Activated T-cell treated with anti-CD3 and anti-CD28 coated beads for 1 hour (primary cell): Measurements from ENCODE around the gene STX12.
"Not testable (repeated sequence)": the region's sequence is repeated elsewhere in the genome, so short reads cannot be mapped to it uniquely, and the experiment has no call there.

ENCODE experiments used
- DNase-seq: peaks from one replicate; pipeline ENCODE4 v3.0.0-alpha.2; 2020; ENCODE audit warnings: low read depth

The STX12 gene

DNA sequence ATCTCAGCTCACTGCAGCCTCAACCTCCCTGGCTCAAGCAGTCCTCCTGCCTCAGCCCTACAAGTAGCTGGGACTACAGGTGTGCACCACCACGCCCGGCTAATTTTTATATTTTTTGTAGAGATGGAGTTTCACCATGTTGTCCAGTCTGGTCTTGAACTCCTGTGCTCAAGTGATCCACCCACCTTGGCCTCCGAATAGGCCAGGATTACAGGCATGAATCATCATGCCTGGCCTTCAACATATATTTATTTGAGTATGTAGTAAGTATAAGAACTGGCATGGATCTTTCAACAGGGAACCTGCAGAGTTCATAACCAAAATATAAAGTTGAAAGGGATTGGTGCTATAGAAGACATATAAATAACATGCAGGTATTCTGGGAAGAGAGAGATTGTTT is 2.3 kb downstream of the STX12 start:
- not testable (repeated sequence) for DNase-seq

DNA sequence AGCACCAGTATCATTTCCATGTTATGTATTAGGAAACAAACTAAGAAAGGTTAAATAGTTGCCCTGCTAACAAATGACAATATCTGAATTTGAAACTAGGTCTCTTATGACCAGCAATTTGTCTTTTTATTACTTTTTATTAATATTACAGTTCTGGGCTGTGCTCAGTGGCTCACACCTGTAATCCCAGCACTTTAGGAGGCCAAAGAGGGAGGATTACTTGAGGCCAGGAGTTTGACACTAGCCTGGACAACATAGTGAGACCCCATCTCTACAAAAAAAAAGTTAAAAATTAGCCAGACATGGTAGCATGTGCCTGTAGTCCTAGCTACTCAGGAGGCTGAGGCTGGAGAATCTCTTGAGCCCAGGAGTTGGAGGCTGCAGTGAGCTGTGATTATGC is 3.3 kb downstream of the STX12 start:
- not testable (repeated sequence) for DNase-seq

GRCh38 chr1:27778056-27778455 is 5.0 kb downstream of the STX12 start:
- DNase-seq: no peak

DNA sequence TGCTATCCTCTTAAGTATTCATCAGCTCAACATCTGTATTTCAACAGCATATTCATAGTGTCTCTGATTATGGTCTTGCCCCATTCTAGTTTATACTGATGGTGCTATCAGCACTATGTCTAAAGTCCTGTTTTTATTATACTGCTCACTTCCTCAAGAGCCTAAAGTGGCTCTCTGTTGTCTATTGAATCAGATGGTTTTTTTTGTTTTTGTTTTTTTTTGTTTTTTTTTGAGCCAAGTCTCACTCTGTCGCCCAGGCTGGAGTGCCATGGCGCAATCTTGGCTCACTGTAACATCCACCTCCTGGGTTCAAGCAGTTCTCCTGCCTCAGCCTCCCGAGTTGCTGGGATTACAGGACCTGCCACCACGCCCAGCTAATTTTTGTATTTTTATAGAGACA is 6.1 kb downstream of the STX12 start:
- no peak for DNase-seq

GRCh38 chr1:27782950-27783349 is 9.9 kb downstream of the STX12 start:
- DNase-seq: no peak

- DNase-seq: no peak
Measured at GRCh38 chr1:27784700-27785099, 11.7 kb downstream of the STX12 start.

- DNase-seq: no peak
Measured at GRCh38 chr1:27785781-27786455, 12.9 kb downstream of the STX12 start.

DNA sequence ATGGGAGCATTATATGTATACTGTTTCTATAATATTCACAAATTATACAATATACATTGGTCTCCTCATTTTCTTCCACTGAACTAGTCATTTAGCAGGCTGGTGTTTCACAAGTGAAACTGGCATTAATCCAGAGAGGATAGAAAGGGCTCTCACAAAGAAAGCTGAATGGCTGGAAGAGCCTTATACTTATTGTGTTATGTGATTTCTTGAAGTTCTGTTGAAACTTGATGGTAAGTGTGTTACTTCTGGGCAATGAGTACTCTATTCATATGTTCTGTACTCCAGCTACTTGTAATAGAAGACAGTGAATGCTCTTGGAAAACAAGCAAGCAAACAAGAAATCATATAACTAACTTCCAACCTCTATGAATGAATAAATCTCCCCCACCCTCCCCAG is 14.9 kb downstream of the STX12 start:
- no peak for DNase-seq

DNA sequence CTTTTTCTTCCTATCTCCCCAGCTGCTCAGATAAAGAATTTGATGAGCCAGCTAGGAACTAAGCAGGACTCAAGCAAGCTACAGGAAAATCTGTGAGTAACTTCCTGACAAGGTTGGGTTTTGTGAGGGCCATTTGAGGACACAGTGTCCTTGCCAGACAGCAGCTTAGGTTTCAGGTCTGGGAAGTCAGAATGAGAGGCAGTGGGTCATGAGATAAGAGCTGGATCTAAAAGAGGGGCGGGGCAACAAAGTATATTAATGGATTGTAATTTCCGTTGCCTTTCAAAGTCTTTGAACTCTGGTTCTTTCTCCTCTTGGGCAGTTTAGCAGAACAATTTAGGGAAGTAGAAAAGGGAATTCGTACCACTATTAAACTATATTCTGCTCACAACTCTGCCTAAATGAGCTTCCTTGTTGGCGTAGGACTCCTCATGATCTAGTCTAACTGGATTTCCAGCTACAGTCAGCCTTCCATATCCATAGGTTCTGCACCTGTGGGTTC is 16.6 kb downstream of the STX12 start:
- DNase-seq: no peak

- DNase-seq: not testable (repeated sequence)
Measured at GRCh38 chr1:27790270-27790669, 17.3 kb downstream of the STX12 start.

- DNase-seq: no peak
Measured at GRCh38 chr1:27795601-27796000, 22.6 kb downstream of the STX12 start.

- DNase-seq: no peak
Measured at GRCh38 chr1:27804791-27805190, 31.8 kb downstream of the STX12 start.

DNA sequence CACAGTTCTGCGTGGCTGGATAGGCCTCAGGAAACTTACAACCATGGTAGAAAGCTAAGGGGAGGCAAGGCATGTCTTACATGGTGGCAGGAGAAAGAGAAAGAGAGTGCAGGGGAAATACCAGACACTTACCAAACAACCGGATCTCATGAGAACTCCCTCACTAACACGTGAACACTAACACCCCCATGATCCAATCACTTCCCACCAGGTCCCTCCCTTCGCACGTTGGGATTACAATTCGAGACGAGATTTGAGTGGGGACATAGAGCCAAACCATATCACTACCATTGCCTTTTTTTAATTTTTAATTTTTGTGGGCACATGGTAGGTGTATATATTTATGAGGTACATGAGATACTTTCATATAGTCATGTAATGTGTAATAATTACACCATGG is 33.7 kb downstream of the STX12 start:
- no peak for DNase-seq

- DNase-seq: no peak
Measured at GRCh38 chr1:27807385-27807784, 34.4 kb downstream of the STX12 start.

DNA sequence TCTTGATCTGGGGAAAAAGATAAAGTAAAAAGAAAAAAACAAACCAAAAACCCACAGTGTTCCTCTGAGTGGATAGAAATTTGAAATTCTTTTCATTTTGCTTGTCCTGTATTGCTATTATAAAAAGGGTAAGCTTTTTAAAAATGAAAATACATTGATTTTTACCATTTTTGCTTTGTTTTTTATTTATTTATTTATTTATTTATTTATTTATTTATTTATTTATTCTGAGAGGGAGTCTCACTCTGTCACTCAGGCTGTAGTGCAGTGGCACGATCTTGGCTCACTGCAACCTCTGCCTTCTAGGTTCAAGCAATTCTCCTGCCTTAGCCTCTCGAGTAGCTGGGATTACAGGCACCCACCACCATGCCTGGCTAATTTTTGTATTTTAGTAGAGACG is 35.1 kb downstream of the STX12 start:
- not testable (repeated sequence) for DNase-seq

GRCh38 chr1:27809883-27810282 is 36.9 kb downstream of the STX12 start:
- DNase-seq: no peak

GRCh38 chr1:27811741-27812500 is 38.9 kb downstream of the STX12 start:
- DNase-seq: no peak

- no peak for DNase-seq
Measured at GRCh38 chr1:27816921-27817630, 44.1 kb downstream of the STX12 start.

GRCh38 chr1:27821761-27822315 is 48.8 kb downstream of the STX12 start:
- no peak for DNase-seq

DNA sequence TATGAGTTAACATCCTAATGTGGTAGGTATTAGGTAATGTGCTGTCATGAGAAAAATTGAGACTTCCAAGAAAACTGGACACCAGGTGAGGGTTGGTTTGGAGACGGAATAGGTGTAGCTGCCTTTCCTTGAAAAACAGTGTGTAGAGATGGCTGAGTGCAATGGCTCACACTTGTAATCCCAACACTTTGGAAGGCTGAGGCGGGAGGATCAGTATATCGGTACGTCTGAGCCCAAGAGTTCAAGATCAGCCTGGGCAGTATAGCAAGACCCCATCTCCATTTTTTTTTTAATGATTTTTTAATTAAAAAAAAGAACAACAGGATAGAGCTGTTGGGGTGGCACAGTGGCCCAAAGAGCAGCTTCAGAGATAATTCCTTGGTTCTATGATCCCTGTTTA is 50.8 kb downstream of the STX12 start:
- DNase-seq: no peak

DNA sequence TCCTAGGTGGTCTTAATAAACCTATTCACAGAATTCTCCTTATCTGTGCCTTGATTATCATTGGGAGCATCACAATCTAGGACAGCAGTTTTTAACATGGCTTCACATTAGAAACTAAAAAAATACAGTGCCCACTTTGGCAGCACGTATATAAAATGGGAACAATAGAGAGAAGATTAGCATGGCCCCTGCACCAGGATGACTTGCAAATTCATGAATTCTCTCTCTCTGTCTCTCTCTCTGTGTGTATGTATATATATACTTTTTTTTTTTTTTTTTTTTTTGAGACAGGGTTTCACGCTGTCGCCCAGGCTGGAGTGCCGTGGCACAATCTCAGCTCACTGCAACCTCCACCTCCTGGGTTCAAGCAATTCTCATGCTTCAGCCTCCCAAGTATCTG is 51.4 kb downstream of the STX12 start:
- DNase-seq: no peak

DNA sequence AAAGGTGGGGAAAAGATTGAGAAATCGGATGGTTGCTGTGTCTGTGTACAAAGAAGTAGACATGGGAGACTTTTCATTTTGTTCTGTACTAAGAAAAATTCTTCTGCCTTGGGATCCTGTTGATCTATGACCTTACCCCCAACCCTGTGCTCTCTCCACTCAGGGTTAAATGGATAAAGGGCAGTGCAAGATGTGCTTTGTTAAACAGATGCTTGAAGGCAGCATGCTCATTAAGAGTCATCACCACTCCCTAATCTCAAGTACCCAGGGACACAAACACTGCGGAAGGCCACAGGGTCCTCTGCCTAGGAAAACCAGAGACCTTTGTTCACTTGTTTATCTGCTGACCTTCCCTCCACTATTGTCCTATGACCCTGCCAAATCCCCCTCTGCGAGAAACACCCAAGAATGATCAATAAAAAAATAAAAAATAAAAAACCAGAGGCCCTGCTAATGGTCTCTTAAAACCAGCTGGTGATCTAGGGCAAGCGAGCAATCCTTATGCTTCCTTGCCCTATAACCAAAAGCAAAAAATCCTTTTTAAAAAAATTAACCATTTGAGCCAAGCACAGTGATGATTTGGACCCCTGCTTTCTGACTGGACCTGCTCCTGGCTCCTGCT is 56.4 kb downstream of the STX12 start:
- not testable (repeated sequence) for DNase-seq
